GM20431 (cell line): ENCODE data around the gene ZNF22.

ENCODE experiments used
- in situ Hi-C: fragments of 300-500 bp; cut with MseI, MboI; formaldehyde crosslinking; loops from one replicate; pipeline ENCODE4 v1.15.0; 2020; ENCODE audit warnings: low sequenced_read_pairs; ENCODE audit not compliant: unreplicated experiment

Gene ZNF22

GRCh38 chr10:44963772-44964633 lies 36.7 kb upstream of the ZNF22 start:
- in situ Hi-C loops, result no loop called here

GRCh38 chr10:44965104-44965503 lies 35.6 kb upstream of the ZNF22 start:
- in situ Hi-C loops, result no loop called here

- in situ Hi-C loops, result no loop called here
Observed at GRCh38 chr10:44965651-44966097, 35.0 kb upstream of the ZNF22 start.

- in situ Hi-C loops, result no loop called here
Observed at GRCh38 chr10:44966129-44966815, 34.5 kb upstream of the ZNF22 start.

GRCh38 chr10:44966816-44967509 lies 33.8 kb upstream of the ZNF22 start:
- in situ Hi-C loops, result no loop called here

- in situ Hi-C loops, result no loop called here
Observed at GRCh38 chr10:44967616-44968015, 33.1 kb upstream of the ZNF22 start.

GRCh38 chr10:44968091-44968490 lies 32.6 kb upstream of the ZNF22 start:
- in situ Hi-C loops, result no loop called here

GRCh38 chr10:44968500-44969400 lies 32.0 kb upstream of the ZNF22 start:
- in situ Hi-C loops, result no loop called here

- in situ Hi-C loops, result loop anchor here (10.0 kb wide), 1 partner anchor 45 kb away; no protein-coding TSS in a partner anchor
Observed at GRCh38 chr10:44969854-44970253, 30.9 kb upstream of the ZNF22 start.

GRCh38 chr10:44970812-44971395 lies 29.8 kb upstream of the ZNF22 start:
- in situ Hi-C loops, result loop anchor here (10.0 kb wide), 1 partner anchor 46 kb away; no protein-coding TSS in a partner anchor

- in situ Hi-C loops, result loop anchor here (10.0 kb wide), 1 partner anchor 47 kb away; no protein-coding TSS in a partner anchor
Observed at GRCh38 chr10:44971434-44971833, 29.3 kb upstream of the ZNF22 start.

GRCh38 chr10:44971935-44972757 lies 28.6 kb upstream of the ZNF22 start:
- in situ Hi-C loops, result loop anchor here (10.0 kb wide), 1 partner anchor 47 kb away; no protein-coding TSS in a partner anchor

- in situ Hi-C loops, result loop anchor here (10.0 kb wide), 1 partner anchor 48 kb away; no protein-coding TSS in a partner anchor
Observed at GRCh38 chr10:44972874-44973306, 27.8 kb upstream of the ZNF22 start.

- in situ Hi-C loops, result loop anchor here (10.0 kb wide), 1 partner anchor 49 kb away; no protein-coding TSS in a partner anchor
Observed at GRCh38 chr10:44973323-44974081, 27.2 kb upstream of the ZNF22 start.

- in situ Hi-C loops, result loop anchor here (10.0 kb wide), 1 partner anchor 49 kb away; no protein-coding TSS in a partner anchor
Observed at GRCh38 chr10:44974082-44974627, 26.6 kb upstream of the ZNF22 start.

GRCh38 chr10:44974628-44975430 lies 25.9 kb upstream of the ZNF22 start:
- in situ Hi-C loops, result loop anchor here (10.0 kb wide), 1 partner anchor 50 kb away; no protein-coding TSS in a partner anchor
